Stimulated activated CD8-positive, alpha-beta memory T cell treated with anti-CD3 and anti-CD28 coated beads, Interleukin-2, amount 100 ng/mL, for 1 hour (primary cell): ENCODE results near the gene CAMK1D.

Experiments
- DNase-seq, 2 donors: peaks; one replicate each; pipeline ENCODE4 v3.0.0-alpha.2; 2020; ENCODE audit warnings: low read depth in 2 of 2

The CAMK1D gene

GRCh38 chr10:12401466-12401865 lies 52.1 kb downstream of the CAMK1D start:
- DNase-seq: no peak

- no peak for DNase-seq
Observed at GRCh38 chr10:12403119-12403518, 53.8 kb downstream of the CAMK1D start.

- DNase-seq: no peak
Observed at GRCh38 chr10:12405342-12406320, 56.3 kb downstream of the CAMK1D start.

- no peak for DNase-seq
Observed at GRCh38 chr10:12406764-12407400, 57.5 kb downstream of the CAMK1D start.

- DNase-seq: no peak
Observed at GRCh38 chr10:12408472-12408871, 59.1 kb downstream of the CAMK1D start.

- DNase-seq: no peak
Observed at GRCh38 chr10:12409161-12409560, 59.8 kb downstream of the CAMK1D start.

GRCh38 chr10:12409613-12410012 lies 60.3 kb downstream of the CAMK1D start:
- DNase-seq: no peak

- DNase-seq: peak in 1 of 2 donors; percentile 9
Observed at GRCh38 chr10:12412666-12413368, 63.5 kb downstream of the CAMK1D start.

- DNase-seq: no peak
Observed at GRCh38 chr10:12413369-12413711, 64.0 kb downstream of the CAMK1D start.

- no peak for DNase-seq
Observed at GRCh38 chr10:12414278-12414989, 65.1 kb downstream of the CAMK1D start.

- DNase-seq: no peak
Observed at GRCh38 chr10:12416344-12417050, 67.2 kb downstream of the CAMK1D start.

- no peak for DNase-seq
Observed at GRCh38 chr10:12417331-12417730, 68.0 kb downstream of the CAMK1D start.

- DNase-seq: no peak
Observed at GRCh38 chr10:12418000-12418399, 68.7 kb downstream of the CAMK1D start.

GRCh38 chr10:12418725-12419261 lies 69.4 kb downstream of the CAMK1D start:
- no peak for DNase-seq

GRCh38 chr10:12419262-12419847 lies 70.0 kb downstream of the CAMK1D start:
- DNase-seq: peak in 1 of 2 donors; percentile 26

- no peak for DNase-seq
Observed at GRCh38 chr10:12420530-12421120, 71.3 kb downstream of the CAMK1D start.

- DNase-seq: no peak
Observed at GRCh38 chr10:12422189-12422588, 72.8 kb downstream of the CAMK1D start.

GRCh38 chr10:12423896-12424295 lies 74.5 kb downstream of the CAMK1D start:
- no peak for DNase-seq

GRCh38 chr10:12427276-12427675 lies 77.9 kb downstream of the CAMK1D start:
- DNase-seq: no peak
